ENCODE results near the gene MICAL2. TPM values are rescaled to one million over a fixed set of nuclear protein-coding genes. Genes with fewer than 3 reads are reported as not detected.

The MICAL2 gene
- total and polyA plus RNA-seq, 7 donors, result 6.8 to 45.7 (median 15.0) TPM

DNA sequence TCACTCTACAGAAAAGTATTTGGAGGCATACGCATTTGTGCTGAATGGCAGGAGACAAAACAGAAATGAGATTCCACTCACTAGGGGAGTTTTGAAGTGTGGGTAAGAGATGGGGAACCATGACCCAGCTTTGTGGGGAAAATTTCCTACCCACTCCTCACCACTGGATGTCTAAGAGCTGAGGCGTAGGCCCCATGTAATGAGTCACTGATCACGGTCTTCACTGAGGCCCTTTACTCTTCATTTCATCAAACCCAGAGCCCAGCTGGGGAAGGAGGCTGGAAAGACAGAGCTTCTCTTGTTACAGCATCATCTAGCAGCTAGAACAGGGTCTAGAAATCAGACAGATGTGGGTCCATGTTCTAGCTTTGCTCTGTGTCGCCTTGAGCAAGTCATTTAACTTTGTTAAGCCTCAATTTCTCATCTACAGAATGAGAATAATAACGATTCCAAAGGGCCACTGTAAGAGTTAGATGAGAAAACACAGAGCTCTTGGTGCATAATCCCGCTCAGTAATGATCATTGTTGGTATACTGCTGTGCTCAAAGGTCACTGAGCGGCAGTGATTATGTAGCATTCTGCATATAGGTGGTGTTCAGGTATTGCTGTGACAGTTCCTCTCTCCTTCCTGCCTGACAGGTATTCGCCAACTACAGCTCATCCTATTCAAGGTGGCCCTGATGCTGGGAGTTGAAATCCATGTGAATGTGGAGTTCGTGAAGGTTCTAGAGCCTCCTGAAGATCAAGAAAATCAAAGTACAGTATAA lies 97.2 kb downstream of the MICAL2 start:
- TF ChIP-seq, protein P1, sequence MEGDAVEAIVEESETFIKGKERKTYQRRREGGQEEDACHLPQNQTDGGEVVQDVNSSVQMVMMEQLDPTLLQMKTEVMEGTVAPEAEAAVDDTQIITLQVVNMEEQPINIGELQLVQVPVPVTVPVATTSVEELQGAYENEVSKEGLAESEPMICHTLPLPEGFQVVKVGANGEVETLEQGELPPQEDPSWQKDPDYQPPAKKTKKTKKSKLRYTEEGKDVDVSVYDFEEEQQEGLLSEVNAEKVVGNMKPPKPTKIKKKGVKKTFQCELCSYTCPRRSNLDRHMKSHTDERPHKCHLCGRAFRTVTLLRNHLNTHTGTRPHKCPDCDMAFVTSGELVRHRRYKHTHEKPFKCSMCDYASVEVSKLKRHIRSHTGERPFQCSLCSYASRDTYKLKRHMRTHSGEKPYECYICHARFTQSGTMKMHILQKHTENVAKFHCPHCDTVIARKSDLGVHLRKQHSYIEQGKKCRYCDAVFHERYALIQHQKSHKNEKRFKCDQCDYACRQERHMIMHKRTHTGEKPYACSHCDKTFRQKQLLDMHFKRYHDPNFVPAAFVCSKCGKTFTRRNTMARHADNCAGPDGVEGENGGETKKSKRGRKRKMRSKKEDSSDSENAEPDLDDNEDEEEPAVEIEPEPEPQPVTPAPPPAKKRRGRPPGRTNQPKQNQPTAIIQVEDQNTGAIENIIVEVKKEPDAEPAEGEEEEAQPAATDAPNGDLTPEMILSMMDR (IDR thresholded peaks at IDR 0.05), result no peak
- Histone ChIP-seq H3K36me3 (ENCODE audit: insufficient read depth in 1 of 2, low read depth in 1 of 2) (peaks cover 0 to 26% of the 10 kb centered on the region in 2 donors), H3K4me3 (no peak overlapping the region), H3K27ac (no peak overlapping the region), H3K9me3 (no peaks in the 10 kb centered on the region), H3K4me1 (no peaks in the 10 kb centered on the region), H3K27me3 (ENCODE audit: insufficient read depth in 3 of 3, low read length in 2 of 3) (no peaks in the 10 kb centered on the region)
- 85 to 97% (median 94%) methylated on average over 9 of the region's 9 CpGs for WGBS, 3 donors
- DNase-seq, result no peak
- ATAC-seq, result no peak
- intact Hi-C loops (cut with DNase I), result no loop called here

DNA sequence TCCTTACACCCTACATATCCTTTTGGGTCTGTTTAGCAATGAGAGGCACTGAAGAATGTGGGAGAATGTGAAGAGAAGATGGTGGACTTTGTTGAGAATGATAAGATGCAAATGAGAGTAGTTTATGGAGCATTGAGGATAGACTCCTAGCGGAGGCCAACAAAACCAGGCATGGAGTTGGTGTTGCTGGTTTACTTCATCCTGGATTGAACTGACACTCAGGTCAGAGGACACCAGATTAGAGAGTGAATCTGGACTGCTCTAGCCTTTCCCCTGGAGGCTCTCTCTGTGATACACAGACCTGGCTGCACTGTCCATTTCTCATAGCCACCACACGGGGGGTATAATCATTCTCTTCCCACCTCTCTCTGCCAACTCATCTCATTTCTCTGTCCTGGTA lies 98.7 kb downstream of the MICAL2 start:
- no peak overlapping the region for H3K4me3 ChIP-seq
- H3K27ac ChIP-seq, result no peak overlapping the region
- DNase-seq, result no peak
- H3K4me1 ChIP-seq, result peaks cover 3% of the 10 kb centered on the region
- no peaks in the 10 kb centered on the region for H3K9me3 ChIP-seq
- no peak for ATAC-seq
- H3K27me3 ChIP-seq (ENCODE audit: insufficient read depth in 3 of 3, low read length in 2 of 3), result no peaks in the 10 kb centered on the region
- WGBS, 3 donors, result 93 to 97% (median 94%) methylated on average over 2 of the region's 2 CpGs
- intact Hi-C loops (cut with DNase I), result no loop called here
- peaks cover 0 to 30% of the 10 kb centered on the region in 2 donors for H3K36me3 ChIP-seq (ENCODE audit: insufficient read depth in 1 of 2, low read depth in 1 of 2)
- TF ChIP-seq, protein P1 (IDR thresholded peaks at IDR 0.05), result no peak

DNA sequence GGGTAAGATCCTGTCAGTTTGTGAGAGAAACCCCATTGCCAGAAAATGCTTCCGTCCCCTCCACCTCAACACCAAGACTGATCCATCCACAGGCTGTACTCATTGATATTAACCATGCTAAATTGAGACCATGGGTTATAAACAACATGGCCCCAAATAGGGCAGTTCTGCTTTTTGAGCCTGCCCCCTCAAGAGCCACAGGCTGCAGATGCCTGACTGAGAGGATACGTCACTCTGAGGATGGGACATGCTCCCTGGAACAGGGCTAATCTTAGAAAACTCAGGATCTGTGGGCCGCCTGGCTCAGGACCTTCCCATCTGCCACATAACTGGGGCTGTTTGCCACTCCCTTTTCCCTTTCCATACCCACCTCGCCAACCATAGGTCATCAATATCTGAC lies 99.8 kb downstream of the MICAL2 start:
- intact Hi-C loops (cut with DNase I), result no loop called here
- H3K9me3 ChIP-seq, result no peaks in the 10 kb centered on the region
- WGBS, 3 donors, result 98 to 99% (median 99%) methylated on average over 4 of the region's 4 CpGs
- no peaks in the 10 kb centered on the region for H3K27me3 ChIP-seq (ENCODE audit: insufficient read depth in 3 of 3, low read length in 2 of 3)
- no peak for ATAC-seq
- H3K4me1 ChIP-seq, result peaks cover 3% of the 10 kb centered on the region
- DNase-seq, result no peak
- TF ChIP-seq, protein P1 (IDR thresholded peaks at IDR 0.05), result no peak
- no peak overlapping the region for H3K27ac ChIP-seq
- H3K4me3 ChIP-seq, result no peak overlapping the region
- peaks cover 0 to 34% of the 10 kb centered on the region in 2 donors for H3K36me3 ChIP-seq (ENCODE audit: insufficient read depth in 1 of 2, low read depth in 1 of 2)

DNA sequence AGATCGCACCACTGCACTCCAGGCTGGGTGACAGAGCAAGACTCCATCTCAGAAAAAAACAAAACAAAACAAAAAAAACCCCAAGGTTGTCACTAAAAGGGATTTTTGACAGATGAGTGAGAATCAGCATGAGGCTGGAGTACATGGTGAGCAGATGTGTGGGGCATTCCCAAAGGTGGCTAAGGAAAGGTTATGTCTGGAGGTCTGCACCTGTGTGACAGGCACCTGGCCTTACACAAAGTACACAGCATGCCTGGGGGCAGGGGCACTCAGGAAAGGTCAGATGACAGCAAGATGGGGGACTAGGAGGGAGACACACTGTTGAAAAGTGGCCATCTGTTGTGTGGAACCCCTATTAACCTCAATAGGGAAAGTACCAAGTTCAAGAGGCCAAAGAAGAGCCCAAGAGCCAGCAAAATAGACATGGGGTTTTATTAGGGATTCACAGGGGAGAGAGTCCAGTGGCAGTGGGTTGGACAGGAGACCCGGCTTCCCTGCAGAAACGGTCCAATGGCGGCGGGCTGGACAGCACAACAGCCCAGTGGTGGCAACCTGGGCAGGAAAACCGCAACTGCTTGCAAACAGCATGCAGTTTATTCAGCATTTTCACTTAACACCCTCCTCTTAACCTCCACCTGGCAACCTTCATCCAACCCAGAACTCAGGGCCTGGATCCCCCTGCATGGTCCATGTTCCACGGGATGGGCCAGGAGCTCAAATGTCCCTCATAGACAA lies 101.1 kb downstream of the MICAL2 start:
- WGBS, 3 donors, result 96 to 98% (median 98%) methylated on average over 7 of the region's 7 CpGs

More for the DNA sequence above, 101.1 kb downstream of the MICAL2 start:
- Histone ChIP-seq H3K27me3 (ENCODE audit: insufficient read depth in 3 of 3, low read length in 2 of 3) (no peaks in the 10 kb centered on the region), H3K4me1 (peaks cover 8% of the 10 kb centered on the region), H3K9me3 (no peaks in the 10 kb centered on the region), H3K27ac (no peak overlapping the region), H3K36me3 (ENCODE audit: insufficient read depth in 1 of 2, low read depth in 1 of 2) (peaks cover 0 to 34% of the 10 kb centered on the region in 2 donors), H3K4me3 (no peak overlapping the region)
- intact Hi-C loops (cut with DNase I), result no loop called here
- ATAC-seq (no peak), DNase-seq (no peak)
- TF ChIP-seq, protein P1 (IDR thresholded peaks at IDR 0.05), result no peak

All from psoas muscle (tissue), 8 donors.